NCI-H69 (cell line): ENCODE data around the gene FARP1.

Experiments used
- DNase-seq: peaks from one replicate; lab custom pipeline; 2025; lab: John Stamatoyannopoulos, UW

The FARP1 gene

DNA sequence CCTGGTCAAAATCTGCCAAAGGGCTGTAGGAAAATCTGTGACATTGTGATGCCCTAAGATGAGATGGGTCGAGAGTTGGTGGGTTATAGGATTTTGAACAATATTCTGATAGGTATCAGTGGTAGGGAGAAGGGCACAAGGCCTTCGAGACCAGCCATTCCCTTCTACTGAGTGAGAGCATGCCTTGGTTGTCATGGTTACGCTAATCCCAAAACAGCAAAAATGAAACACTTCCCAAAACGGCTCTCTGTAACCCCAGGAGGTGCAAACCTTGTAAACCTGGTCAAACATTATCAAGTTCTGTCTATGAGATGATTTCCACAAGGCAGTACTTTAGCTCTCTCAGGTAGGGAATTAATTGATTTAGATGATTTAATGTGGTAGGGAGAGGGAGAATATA lies 192.8 kb downstream of the FARP1 start:
- DNase-seq = no peak

DNA sequence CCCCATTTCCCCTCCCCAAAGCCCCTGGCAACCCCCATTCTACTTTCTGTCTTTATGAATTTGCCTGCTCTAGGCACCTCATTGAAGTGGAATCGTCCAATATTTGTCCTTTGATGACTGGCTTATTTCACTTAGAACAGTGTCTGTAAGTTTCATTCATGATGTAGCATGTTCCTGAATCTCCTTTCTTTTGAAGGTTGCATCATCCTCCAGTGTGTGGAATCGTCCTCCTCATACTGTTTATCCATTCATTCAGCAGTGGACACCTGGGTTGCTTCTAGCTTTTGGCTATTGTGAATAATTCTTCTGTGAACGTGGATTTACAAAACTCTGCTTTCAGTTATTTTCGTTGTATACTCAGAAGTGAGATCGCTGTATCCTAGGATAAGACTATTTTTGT lies 195.4 kb downstream of the FARP1 start:
- DNase-seq = no peak

DNA sequence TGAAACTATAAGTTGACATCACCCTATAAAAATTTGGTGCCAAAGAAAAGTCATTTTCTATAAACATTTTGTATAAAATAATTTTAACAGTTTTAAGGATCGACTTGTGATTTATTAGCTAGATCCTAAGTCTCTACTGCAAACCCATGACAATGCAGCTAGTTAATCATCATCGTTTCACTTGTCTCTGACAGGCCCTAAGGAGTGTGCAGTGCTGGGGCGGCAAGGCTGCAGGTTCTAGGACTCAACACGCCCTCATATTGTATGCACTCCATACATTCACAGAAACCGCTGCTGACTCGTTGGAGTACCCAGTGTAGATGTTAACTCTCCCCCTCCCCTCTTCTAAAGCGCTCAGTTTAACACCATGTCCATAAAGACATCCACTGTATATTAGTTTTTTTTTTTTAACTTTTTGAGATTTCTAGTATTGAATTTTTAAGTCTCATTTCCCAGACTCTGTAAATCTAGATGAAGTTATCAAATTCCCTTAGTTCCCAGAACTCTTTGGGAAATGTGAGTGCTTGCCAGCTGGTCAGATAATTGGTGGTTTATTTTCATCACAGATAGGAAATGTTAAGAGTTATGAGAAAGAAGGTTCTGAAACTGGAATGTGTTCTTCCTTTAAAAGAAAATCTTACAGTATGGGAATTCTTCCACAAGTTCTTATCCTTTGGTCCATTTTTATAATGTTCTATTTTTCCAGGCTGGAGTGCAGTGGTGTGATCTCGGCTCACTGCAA lies 197.0 kb downstream of the FARP1 start:
- DNase-seq = no peak

DNA sequence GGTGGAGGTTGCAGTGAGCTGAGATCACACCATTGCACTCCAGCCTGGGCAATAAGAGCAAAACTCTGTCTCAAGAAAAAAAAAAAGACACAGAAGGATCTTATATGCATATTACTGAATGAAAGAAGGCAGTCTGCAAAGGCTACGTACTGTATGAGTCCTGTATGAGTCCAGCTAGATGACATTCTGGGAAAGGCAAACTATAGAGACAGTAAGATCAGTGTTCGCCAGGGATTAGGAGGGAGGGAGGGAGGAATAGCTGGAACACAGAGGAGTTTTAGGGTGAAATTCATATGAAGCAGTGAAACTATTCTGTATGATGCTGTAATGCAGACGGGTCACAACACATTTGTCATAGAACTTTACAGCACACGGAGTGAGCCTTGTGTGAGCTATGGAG lies 200.1 kb downstream of the FARP1 start:
- no peak for DNase-seq

DNA sequence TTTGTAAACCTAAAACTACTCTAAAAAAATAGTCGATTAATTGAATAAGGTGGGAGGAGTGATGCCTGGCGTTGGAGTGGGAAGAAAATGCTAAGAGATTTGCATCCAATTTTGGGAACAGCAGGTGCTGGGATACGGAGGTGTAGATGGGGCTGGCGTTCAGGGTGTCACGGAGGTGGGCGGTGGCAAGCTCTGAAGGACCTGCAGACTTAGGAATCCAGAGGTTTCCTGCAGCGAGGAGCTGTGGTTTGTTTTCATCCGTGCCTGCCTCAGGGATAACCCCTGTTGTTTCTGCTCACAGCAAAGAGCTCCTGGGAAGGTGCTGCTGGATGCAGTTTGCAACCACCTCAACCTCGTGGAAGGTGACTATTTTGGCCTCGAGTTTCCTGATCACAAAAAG lies 200.6 kb downstream of the FARP1 start:
- DNase-seq = peak; percentile 25

DNA sequence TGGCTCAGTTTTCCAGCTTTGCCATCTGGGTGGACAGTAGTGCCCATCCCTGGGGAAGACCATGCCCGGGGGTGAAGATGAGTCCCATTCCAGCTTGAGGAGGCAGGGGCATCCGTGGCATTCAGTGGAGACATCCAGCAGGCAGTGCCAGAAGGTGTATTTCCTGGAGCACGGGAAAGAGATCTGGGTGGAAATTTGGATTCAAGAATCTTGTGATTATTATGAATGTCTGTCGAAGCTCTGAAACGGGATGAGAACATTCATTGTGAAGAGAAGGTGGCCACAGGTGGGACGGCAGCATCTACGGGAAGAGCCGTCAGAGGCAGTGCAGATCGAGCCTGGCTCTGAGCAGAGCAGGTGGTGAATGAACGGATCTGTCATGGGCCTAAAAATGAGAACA lies 201.5 kb downstream of the FARP1 start:
- no peak for DNase-seq

DNA sequence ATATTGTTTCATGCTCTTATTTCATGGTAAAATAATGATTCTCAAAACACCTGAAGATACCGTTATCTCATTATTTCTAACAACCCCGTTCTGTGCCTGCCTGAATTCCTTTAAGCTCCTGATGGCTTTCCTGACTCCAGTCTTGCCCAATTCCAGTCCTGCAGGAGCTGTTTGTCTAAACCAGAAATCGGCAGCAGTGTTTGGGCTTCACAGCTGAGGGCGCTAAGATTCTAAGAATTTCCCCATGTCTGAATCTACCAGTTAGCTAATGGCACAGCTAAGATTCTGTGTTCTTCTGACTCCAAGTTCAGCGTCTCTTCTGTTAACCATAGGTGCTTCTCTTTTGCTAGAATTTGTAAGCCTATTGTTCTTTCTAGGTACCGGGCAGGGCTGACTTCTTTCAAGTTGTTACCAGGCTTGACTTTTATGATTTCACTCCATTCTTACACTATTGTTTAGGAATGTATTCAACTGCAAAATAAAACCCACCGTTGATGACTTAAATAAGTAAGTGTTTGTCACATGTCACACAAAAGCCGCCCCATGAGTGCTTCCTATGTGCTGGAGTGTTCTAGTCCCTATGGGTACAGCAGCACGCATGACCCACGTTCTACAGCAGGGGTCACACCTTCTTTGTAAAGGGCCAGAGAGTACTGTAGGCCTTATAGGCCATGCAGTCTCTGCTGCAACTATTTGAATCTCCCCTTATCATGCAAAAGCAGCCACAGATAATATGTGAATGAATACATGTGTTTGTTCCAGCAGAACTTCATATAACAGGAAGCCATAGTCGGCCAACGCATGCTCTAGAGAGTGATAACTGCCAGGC lies 202.4 kb downstream of the FARP1 start:
- DNase-seq = peak; percentile 13

DNA sequence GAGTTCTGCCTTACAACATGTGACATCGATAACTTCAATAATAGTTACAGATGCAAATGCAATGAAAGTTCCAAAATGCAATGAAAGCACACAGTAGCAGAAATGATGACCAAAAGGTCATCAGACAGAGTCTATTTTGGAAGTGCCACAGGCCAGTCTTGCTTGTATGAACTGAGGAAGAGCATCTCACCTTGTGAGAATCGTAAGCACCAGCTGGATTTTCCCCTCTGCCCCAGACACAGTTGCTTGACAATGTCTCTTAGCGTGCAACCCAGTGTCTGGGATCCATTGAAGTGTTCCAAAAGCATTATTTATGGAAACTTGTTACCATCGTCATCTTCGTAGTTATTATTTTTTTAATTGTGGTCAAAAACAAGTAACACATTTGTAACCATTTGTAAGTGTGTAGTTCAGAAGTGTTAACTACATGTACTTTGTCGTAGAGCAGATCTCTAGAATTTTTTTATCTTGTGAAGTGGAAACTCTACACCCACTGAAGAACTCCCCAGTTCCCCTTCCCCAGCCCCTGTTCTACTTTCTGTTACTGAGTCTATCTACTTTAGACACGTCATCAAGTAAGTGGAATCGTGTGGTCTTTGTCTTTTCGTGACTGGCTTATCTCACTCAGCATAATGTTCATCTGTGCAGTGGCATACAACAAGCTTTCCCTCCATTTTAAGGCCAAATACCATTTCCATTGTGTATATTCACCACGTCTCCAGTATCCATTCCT lies 204.2 kb downstream of the FARP1 start:
- DNase-seq = no peak

DNA sequence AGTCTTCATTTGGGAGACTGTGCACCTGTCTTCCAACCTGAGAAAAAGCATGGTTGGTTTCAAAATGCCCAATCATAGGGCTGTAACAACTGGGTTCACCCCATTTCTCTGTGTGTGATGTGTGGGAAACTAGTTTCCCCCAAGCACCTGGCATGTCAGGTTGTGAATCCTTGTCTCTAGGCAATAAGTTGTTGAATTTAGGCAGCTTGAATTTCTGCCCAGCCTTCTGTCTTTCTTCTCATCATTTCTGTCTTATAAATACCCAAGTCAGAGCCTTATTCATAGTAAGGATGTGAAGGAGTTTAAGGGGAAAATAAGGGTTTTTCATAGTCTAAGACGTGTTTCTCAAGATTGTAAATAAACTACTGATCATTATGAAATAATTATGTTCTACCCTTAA lies 204.9 kb downstream of the FARP1 start:
- DNase-seq = no peak

DNA sequence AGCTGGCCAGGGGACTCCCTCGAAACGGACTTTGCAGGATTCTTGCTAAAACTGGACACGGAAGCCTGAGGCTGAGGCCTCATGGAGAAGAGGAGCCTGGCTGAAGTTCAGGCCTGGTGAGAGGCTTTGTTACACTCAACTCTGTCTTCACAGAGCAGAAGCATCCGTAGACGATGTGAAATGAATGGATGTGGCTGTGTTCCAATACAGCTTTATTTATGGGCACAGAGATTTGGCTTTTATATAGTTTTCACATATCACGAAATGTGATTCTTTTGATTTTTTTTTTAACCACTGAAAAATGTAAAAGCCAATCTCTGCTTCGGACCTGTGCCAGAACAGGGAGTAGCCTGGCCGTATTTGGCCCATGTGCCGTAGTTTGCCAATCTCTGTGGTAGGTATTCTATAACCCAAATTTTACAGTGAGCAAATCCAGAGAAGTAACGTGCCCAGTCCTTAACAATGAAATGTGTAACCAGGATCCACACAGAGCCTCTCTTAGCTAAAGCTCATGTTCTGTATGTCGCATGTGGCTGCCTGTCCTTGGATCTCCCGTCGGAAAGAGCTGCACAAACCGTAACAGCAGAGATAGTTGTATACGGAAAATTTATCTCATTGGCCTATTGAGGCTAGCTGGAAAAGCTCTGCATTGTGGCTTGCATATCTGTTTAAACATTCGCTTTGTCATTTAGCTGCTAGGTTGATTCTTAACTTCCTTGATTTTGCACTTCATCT lies 205.7 kb downstream of the FARP1 start:
- no peak for DNase-seq

DNA sequence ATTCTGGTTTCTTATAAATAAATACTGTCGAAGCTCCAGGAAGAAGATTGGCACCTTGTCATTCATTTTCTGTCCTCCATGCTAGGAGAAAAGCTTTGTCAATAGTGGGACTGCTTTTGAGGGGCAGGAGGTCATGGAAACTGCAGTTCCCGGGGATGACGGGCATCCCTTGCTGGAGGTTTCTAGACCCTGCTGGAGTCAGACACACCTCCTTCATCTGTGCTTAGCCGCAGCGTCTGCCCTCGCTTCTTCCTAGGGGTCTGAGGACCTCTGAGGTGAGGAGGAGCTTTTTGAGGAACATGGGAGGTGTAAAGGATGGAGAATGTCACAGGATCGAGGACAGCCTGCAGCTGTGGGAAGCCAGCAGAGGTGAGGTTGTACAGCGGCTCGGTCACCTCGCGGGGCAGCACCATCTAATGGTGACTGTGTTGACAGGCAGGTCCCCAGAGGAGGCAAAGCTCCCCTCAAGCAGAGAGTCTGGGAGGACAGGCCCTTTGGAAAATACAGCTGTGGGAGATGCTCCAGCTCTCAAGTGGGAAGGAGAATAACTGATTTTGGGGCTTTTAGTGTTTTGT lies 206.9 kb downstream of the FARP1 start:
- peak; percentile 54 for DNase-seq

DNA sequence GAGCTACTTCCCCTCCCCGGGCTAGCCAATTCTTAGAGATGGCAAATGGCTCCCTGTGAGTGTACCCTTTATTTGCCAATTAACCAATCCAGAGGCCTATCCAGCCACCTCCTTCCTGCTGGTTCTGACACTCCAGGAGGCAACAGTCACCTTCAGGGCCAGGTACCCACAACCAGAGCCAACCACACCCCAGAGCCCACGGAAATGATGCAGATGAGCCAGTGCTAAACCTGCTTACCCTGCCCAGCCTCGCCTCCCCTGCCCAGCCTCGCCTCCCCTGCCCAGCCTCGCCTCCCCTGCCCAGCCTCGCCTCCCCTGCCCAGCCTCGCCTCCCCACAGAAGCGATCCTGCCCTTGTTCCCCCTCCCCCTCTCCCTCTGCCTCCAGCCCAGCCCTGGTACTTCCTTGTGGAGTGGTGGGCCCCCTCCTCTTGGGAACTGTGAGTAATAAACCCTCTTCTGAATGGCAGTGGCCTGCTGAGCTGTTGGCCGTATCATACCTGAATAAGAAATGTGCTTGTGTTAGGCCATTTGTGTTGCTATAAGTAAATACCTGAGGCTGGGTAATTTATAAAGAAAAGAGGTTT lies 207.9 kb downstream of the FARP1 start:
- DNase-seq = peak; percentile 76

DNA sequence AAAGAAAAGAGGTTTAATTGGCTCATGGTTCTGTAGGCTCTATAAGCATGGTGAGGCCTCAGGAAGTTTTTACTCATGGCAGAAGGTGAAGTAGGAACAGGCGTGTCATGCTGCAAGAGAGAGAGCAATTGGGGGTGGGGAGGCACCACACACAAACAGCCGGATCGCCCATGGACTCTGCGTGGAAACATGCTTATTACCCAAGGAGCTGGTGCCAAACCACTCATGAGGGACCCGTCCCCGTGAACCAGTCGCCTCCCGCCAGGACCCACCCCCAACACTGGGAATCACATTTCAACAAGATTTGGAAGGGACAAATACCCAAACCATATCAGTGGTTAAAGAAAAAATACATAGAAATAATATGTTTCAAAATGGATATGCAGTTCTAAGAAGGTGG lies 208.7 kb downstream of the FARP1 start:
- DNase-seq = no peak

DNA sequence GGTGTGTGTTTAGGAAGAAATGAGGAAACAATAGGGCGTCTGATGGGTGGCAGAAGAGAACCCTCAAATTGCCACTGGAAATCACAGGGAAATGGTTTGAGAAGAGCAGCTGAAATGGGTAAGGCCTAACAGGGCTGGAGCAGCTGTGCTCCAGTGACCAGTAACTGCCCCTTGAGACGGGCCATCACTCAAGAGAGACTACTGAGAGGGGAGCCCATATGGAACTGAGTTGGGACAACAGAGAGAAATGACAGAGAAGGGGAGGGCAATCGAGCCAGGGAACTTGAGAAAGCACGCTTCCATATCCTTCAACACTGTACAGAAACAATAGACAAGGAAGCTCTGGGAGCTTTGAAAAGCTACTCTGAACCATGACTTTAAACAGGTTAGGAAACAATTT lies 209.3 kb downstream of the FARP1 start:
- DNase-seq = no peak

DNA sequence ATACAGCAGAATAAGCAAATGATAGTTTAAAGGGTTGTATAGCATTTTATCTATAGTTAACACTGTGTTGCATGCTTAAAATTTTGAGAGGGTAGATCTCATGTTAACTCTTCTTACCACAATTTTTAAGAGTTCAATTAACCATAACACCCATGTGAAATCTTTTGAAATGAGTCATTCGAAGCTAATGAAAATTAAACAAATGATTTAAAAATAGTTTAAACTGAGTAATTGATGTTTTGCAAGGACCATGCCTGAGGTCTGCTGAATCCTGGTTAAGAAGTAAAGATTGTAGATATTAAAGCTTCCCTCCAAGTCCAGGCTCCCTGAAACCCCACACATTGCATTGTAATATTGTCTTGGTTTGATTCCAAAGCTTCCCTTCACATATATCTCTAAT lies 210.9 kb downstream of the FARP1 start:
- no peak for DNase-seq

DNA sequence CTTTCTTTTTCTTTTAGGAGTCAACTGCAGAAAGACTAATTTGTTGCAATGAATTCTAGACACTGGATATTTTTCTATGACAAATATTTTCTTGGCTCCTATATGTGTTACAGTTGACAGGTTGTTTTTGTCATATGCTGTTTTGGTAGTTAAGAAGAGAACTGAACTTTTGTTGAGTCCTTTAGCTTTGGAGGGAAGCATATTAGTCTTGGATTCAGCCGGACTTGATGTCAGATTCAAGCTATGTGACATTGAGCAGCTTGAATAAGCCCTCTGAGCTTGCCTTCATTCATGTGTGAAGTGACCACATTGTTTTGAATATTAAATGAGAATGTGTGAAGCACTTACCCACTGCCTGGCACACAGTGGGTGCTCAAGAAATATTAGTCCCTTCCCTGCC lies 216.0 kb downstream of the FARP1 start:
- DNase-seq = no peak

DNA sequence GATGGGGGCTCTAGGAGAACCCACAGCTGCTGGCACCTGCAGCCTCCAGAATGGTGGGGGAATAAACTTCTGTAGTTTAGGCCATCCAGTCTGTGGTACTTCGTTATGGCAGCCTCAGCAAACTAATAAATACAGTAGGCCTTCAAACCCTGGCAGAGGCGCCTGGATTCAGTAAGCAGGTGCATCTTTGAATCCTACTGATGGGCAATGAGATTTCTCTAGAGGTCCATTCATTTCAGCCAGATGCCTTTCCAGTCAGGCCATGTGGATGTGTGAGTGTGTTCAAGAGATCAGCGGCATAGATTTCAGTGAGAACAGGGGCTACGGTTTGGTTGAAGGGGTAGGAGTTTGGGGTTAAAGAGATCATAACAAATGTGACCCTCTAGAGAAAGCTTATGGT lies 217.7 kb downstream of the FARP1 start:
- no peak for DNase-seq

DNA sequence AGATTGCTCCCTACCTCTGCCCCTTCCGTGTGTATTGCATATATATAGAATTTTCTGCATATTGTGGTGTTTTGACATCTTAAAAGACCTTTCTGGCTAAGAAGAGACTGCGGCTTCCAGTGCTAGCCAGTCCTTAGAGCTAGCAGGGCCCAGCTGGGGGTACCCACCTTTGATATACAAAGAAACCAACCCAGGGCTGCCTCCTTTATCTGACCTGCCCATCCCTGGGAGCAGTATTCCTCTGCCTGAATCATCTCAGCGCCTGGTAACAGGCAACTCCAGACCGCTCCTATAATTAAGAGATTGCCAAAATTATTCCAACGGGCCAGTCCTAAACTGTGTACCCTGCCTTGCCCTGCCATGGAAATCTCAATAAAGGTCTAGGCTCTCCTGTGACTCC lies 220.4 kb downstream of the FARP1 start:
- DNase-seq = no peak

DNA sequence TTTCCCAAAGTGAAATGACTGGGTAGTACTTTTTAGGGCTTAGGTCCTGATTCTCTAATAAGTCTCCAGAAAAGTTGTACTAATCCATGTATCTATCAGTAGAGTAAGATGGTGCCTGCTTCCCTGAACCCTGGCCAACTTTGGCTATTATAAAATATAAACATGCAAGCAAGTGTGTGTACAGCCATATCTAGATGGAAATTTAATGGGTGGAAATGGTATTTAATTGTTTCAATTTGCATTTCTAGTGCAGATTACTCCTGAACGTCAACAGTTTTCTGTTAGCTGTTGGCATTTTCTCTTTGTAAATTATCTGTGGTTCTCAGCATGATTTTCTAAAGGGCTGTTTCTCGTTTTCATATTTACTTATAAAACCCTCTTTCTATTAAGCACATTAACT lies 221.3 kb downstream of the FARP1 start:
- DNase-seq = no peak

DNA sequence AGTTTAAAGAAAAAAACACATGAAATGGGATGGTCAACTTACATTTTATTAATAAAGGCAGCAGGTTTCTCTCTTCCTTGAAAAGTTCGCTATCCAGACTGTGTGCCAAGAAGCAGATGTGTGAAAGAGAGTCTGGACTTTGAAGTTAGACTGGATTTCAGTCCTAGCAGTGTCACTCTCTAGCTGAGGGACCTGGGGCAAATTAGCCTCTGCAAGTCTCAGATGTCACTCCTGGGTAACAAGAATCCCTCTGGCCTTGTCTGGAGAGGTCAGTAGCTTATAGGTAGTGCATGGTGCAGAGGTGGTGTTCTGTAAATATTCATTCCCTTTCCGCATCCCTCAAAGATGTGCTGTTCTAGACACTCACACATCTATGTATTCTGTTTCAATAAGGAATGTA lies 221.8 kb downstream of the FARP1 start:
- DNase-seq = peak; percentile 38

DNA sequence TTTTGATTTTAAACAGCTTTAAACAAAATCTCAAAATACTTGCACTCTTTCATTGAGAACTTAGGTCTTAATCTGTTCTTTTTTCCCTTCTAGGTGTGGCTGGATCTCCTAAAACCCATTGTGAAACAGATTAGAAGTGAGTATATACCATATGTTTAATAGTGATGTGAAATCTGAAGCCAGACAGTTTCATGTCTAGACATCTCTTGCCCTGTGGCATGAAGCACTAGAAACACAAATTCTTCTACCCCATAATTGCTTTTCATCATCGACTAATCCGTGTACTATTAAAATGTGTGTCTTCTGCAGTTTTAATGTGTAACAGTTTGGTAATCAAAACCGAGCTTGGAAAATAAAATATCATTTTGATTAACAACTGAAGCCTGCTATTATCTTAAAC lies 222.4 kb downstream of the FARP1 start:
- peak; percentile 46 for DNase-seq

DNA sequence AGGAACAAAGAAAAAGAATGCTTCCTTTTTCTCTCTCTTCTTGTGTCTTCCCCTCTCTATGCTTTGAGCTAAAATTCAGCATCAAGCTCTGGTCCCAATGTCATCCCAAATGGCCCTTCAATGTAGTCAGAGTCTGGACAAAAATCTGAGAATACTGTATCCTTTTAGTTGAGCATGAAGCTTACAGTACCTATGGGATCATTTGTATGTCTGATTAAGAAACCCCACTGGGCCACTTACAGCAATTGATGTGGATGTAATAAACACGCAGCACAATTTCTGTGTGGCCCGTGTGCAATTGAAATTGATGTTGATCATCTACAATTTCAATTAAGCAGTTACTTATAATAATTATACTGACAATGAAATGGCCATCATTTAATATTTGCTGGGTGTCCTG lies 223.1 kb downstream of the FARP1 start:
- peak; percentile 23 for DNase-seq
